ENCODE results near the gene MTHFD2.
"Not testable (repeated sequence)": the region's sequence is repeated elsewhere in the genome, so short reads cannot be mapped to it uniquely, and the experiment has no call there.

MTHFD2 gene

DNA sequence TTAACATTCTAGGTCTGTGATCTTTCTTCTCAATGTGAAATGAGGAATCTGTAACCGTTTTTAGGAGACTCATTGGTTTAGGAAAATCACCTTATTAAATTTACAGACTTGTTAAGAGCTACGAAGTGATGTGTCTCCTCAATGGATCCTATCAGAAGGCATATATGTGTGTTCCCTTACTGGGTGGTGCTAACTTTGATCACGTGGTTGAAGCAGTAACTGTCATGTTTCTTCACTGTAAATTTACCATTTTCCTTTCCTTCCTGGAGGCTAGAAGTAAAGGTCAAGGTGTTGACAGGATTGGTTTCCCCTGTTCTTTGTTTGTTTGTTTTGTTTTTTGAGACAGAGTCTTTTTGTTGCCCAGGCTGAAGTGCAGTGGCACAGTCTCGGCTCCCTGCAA, 1.4 kb upstream of the MTHFD2 start:
- no peak for DNase-seq (ENCODE audit: low read depth)

DNA sequence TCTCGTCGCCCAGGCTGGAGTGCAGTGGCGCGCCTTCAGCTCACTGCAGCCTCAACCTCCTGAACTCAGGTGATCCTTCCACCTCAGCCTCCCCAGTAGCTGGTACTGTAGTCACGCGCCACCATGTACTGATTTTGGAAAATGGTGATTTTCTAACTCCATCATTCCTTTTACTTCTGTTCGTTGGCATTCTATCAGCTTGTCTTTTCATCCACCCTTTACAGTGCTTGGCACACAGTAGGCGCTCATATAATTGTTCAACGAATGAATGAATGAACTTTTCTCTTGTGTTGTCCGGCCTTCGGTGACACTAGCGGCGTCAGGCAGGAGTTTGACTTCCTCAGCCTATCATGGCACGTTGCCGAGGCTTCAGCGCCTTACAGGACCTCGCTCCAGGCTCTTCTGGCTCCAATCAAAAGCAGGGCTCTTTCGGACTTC, 373 bp upstream of the MTHFD2 start:
- DNase-seq (ENCODE audit: low read depth) = no peak

DNA sequence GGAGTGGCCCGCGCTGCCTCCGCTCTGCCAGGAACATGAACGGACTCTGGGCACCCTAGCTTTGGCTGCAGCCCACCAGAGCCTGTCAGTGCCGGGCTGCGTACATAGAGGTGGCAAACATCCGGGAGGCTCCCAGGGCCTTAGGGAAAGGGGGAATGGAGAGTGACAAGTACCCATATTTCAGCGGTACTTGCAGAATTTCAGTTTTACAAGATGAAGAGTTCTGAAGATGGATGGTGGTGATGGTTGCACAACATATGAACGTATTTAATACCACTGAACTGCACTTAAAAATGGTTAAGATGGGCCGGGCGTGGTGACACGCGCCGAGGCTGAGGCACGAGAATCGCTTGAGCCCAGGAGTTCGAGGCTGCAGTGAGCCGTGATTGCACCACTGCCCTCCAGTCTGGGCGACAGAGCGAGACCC, 873 bp downstream of the MTHFD2 start:
- DNase-seq (ENCODE audit: low read depth) = no peak

DNA sequence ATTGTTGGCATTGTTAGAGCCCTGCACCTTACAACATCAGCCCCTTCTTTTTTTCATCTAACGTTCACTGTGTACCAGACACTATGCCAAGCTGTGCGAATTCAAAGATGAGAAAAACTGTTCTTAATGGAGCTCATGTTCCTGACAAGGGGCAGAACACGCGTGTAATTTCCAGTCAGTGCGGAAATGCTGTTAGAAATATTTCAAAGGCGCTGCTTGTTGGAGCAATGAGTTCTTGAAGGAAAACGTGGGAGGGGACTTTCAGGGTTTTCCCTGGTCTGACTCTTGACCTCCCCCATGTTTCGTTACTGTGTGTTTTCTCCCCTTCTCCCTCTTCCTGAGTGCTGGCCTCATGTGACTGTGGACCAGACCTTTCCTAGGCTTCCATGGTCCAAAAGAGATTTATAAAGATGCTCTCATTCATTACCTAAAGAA, 1.5 kb downstream of the MTHFD2 start:
- peak; percentile 6 for DNase-seq (ENCODE audit: low read depth)

DNA sequence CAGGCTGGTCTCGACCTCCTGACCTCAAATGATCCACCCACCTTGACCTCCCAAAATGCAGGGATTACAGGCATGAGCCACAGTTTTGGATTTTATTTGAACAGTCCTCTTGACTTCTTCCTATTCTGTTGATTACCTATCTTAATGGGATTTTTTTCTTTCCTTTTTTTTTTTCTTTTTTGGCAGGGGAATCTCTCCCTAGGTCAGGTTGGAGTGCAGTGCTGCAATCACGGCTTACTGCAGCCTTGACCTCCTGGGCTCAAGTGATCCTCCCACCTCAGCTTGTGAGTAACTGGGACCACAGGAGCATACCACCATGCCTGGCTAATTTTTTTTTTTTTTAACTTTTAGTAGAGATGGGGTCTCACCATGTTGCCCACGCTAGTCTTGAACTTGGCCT, 2.8 kb downstream of the MTHFD2 start:
- no peak for DNase-seq (ENCODE audit: low read depth)

DNA sequence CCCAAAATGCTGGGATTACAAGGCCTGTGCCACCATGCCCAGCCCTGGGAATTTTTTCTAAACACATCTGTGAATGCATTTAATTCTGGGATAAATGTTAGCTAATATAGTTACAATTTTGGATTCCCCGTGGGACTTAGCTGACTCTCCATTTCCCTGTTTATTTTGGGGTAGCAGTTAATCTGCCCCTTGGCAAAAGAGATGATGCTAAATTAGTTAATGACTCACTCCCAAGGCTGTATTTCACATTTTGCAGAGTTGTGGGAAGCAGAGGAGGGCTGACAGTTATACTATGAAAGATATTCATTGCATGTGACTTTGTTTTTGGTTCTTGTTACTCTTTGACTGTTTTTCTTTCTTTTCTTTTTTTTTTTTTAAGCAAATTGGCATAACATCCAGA, 3.2 kb downstream of the MTHFD2 start:
- DNase-seq (ENCODE audit: low read depth) = no peak

DNA sequence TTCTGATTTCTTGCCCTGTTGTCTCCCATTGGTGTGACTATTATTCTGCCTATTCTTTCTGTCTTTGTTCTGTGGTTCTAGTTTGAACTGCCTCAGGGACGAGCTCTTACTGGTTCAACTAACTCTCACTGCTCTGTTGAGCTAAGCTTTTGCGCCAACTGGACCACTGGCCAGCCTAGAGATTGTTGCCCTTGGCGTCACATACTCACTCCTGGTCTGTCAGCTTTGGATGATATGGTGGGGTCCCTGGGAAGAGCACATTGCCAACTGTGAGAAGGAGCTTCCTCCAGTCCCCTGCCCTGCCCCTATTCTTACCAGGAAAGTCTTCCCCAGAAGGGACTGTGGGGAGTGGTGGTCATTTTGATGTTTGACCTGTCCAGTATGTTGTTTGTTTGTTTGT, 6.0 kb downstream of the MTHFD2 start:
- no peak for DNase-seq (ENCODE audit: low read depth)

DNA sequence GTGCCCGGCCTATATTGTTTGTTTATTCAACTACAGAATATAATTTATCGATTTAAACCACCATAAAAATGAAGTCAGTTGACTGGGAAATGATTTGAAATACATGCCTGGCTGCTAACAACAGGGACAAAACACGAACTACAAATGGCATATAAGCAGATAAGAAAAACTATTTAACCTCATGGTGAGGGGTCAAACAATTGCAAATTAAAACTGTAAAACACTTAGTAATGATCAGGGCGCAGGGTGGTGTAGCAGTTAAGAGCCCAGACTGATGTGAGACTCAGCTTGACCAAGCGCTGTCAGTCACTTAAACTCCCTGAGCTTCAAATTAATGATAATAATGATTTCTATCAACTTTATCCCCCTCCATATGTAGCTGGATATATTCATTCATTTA, 6.7 kb downstream of the MTHFD2 start:
- no peak for DNase-seq (ENCODE audit: low read depth)

DNA sequence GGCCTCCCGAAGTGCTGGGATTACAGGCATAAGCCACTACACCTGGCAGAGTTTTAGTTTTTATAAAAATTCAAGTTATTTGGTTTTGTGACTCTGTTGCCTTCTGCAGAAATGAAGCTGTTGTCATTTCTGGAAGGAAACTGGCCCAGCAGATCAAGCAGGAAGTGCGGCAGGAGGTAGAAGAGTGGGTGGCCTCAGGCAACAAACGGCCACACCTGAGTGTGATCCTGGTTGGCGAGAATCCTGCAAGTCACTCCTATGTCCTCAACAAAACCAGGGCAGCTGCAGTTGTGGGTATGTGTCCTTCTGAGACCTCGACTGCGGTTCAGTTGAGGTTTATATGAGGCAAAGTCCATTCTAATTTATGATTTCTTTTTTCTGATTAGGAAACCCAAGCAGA, 7.2 kb downstream of the MTHFD2 start:
- no peak for DNase-seq (ENCODE audit: low read depth)

DNA sequence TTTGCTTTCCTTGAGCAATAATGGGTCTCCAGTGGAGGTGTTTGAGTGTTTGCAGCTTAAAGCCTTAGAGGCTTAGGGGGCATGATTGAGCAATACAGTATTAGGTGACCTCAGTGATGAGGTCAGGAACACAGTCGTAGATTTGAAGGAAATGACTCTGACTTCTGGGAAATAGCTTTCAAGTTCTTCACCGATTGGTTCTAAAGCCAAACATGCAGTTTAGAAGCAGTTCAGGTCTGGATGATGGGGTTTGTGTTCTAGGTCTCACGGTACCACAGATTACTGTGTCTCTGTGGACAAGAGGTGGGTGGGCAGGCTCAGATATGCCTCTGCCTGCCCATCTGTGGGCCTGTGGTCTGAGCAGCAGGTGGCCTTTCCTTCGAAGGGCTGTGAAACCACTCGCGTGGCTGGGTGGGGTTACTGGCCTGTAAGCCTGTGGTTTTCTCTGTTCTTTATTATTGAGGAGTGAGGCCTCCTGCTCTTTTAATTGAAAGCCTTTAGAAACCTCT, 7.8 kb downstream of the MTHFD2 start:
- DNase-seq (ENCODE audit: low read depth) = no peak

DNA sequence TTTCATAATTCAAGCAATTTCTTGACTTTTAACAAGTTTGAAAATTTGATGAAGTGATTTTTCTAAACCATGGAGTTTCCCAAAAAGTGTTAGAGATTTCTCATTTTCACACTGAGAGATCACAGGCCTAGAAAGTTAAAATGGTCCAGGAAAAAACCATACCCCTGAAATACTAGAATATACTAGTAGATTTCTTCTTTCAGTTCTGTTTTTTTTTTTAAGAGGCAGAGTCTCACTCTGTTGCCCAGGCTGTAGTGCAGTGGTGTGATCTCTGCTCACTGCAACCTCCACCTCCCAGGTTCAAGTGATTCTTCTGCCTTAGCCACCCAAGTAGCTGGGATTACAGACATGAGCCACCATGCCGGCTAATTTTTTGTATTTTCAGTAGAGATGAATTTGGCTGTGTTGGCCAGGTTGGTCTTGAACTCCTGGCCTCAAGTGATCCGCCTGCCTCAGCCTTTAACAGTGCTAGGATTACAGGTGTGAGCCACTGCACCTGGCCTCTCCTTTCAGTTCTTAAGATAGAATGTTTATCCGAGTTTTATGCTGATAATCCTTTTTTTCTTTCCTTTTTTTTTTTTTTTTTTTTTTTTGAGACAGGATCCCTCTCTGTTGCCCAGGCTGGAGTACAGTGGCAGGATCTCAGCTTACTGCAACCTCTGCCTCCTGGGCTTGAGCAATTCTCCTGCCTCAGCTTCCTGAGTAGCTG, 14.4 kb downstream of the MTHFD2 start:
- no peak for DNase-seq (ENCODE audit: low read depth)

DNA sequence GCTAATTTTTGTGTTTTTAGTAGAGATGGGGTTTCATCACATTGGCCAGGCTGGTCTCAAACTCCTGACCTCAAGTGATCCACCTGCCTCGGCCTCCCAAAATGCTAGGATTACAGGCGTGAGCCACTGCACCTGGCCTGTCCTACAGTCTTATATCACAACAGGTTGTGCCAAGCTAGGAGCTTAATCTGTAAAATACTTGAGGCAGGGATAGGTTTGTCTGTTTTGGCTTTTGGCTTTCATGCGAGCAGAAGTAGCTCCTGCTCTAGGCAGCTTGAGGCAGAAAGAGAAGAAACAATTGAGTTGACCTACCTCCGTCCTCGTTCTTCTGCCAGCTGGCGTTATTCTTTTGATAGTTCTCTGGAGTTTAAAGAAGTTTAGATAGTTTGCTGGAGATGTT, 17.4 kb downstream of the MTHFD2 start:
- DNase-seq (ENCODE audit: low read depth) = not testable (repeated sequence)

DNA sequence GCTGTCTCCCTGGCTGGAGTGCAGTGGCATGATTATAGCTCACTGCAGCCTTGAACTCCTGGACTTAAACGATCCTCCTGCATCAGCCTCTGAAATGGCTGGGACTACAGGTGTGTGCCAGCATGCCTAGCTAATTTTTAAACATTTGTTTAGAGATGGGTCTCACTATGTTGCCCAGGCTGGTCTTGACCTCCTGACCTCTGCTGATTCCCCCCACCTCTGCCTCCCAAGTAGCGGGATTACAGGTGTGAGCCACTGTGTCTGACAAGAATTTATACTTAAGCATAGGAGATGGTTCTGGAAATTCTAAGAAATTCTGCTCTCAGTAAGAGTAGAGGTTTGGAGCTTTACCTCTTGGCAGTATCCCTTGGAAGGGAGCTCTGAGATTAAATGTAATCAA, 18.2 kb downstream of the MTHFD2 start:
- DNase-seq (ENCODE audit: low read depth) = no peak

DNA sequence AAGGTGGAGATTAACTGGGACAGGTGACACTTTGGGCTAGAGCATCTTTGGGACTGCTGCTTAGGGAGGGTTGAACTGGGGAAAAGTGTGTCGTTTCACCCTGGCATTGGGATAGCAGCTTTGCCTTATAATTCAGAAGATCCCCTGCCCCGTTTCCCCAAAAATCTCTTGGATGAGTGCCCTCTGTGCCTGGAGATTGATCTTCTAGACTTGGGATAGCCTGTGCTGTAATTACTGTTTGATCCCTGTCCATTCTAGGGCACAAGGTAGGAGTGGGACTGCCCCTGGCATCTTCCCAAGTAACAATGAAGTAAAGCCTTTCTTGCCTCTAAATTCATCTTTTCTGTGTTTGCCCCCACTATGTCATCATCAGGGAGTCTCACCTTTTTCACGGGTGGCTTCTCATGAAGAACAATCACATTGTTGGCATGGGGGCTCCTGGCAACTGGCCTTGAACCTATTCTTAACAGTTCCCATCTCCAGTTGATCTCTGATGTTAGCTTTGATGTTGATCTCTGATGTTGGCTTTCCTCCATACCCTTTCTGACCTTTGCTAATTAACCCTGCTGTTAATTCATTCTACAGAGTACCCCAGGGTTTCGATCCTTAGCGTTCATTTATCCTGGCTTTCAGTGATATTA, 21.6 kb downstream of the MTHFD2 start:
- no peak for DNase-seq (ENCODE audit: low read depth)

DNA sequence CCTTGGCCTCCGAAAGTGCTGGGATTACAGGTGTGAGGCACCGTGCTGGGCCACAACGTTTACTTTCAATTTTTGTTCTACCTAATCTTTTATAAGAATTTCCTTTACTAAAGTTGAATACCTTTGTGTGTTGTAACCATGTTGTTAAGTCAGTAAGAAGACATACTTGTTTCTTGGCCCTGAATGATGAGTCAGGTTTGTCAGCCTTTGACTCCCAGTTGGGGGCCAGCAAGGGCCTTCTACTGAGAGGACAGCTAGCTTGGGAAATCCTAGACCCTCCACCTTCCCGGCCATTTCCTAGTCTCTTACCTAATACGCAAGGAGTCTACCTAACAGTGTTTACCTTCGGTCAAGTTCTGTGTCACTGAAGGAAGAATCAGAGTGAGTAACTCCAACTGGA, 22.7 kb downstream of the MTHFD2 start:
- DNase-seq (ENCODE audit: low read depth) = no peak

DNA sequence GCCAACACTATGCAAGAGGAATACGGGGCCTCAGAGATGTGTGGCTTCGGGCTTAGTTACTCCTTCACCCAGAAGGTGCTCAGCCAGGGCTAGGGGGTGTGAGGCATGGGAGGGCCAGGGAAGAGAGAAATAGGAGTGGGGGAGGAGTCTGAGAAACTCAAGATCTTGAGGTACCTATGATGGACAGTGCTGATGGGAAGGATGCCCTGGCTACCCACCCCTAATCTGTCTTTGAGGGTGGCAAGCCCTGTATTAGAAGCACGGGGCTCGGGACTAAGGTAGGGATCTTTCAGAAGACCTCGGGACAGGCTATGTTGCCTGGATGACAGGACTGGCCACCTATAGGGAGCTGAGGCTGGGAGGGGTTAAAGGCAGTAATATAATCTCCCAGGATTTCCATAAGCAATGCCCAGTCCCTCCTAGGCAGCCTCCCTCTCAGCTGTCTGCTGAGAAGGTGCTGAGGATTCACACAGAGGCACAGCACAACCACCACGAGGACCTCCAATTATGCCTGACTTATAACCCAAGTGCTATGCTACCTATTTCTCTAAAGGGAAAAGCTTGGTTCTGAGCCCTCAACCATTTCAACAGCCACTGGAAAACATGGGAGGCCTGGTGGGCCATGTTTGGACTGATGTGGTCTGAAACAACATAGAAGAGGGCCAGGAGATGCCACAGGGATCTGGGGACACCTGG, 23.3 kb downstream of the MTHFD2 start:
- no peak for DNase-seq (ENCODE audit: low read depth)

DNA sequence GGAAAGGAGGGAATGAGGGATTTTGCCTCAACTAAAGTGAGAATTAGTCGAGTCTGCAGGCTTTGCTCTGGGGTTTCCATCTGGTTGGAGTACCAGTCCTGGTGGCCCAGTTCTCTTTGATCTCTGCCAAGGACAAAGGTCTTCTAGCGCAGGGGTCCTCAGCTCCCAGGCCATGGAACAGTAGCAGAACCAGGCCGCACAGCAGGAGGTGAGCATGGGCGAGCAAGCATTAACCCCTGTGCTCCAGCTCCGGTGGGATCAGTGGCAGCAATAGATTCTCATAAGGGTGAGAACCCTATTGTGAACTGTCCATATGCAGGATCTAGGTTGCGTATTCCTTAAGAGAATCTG, 23.9 kb downstream of the MTHFD2 start:
- DNase-seq (ENCODE audit: low read depth) = no peak

DNA sequence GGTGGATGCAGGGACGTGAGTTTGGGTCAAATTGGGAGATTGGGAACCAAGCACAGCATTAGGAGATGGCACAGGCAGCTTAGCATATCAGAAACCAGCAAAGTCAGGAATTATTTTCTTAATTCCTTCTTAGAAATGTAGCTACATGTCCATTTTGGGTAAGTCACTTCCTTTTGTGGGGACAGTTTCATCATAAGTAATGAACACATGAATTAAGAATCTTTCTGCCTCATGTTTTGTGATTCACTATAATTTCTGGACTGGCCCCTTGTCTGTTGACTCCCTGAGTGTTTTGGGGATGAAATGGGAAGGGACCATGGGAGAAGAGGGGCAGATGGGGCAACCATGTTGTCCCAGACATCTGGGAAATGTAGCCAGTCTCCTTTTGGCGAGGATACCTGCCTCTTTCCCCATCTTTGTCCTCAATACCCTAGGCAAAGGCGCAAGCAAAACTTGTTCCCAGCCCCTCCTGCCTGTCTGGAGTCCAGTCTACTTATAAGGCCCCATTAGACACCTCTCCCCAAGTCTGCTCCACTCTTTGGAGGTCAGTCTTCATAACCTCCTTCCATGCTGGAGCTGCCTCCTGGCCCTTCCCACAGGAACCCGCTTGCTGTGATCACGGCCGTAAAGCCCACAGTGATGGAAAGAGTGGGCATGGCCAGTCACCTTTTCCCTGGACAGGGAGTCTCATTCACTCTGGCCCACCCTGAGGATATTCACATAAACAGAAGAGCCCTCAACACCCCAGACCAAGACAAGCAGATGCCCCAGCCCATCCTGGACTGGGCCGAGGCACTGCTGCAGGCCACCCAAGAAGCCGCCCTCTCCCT, 25.7 kb downstream of the MTHFD2 start:
- DNase-seq (ENCODE audit: low read depth) = no peak

DNA sequence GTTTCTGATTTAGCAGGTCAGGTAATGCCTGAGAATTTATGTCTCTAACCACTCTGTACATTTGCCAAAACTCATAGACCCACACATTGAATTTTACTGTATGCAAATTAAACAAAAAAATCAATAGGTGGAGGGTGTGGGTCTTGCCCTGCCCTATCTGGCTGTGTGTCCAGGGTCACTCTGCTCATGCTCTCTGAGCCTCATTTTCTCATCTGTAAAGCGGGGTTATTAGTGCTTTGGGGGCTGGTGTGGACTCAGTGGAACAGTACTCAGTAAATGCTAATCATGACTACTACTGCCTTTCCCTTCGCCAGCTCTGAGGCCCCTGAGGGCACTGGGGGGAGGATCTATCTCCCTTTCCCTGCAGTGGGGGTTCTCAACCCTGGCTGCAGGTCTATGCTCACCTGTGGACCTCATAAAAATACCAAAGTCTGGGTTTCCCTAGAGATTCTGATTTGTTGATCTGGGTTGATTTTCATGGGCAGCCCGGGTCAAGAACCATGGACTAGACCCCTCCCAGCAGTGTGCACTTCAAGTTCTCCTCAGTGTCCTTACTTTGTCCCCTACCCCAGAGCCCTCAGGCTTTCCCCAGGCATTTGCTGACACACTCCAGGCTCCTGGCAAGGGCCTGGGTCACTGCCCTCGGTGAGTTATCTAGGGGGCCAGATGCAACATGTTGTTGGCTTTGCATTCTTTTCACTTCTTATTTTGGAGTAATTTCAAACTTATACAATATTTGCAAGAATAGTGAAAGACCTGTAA, 27.5 kb downstream of the MTHFD2 start:
- no peak for DNase-seq (ENCODE audit: low read depth)

DNA sequence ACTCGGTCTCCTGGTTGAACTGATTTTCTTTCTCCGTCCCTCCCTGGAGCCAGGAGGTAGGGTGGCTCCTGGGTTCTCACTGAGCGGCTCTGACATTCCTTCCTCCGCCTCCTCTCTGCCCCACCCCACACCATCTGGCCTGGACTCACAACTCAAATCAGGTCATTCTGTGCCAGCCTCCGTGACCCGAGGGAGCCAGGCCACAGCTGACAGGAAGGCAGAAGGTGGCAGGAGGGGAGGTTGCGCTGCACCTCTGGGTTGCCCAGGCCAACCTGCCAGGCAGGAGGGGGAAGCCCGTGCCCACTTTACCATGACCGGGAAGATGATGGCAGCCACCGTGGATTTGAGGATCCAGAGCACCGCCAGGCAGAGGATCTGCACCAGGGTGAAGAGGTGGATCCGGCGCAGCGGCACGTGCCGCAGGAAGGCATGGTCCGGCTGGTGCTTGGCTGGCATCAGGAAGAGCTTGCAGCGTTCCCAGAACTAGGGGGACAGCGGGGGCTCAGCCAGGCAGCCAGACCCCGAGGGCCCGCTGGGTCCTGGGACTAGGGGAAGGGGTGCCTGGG, 28.3 kb downstream of the MTHFD2 start:
- DNase-seq (ENCODE audit: low read depth) = no peak

DNA sequence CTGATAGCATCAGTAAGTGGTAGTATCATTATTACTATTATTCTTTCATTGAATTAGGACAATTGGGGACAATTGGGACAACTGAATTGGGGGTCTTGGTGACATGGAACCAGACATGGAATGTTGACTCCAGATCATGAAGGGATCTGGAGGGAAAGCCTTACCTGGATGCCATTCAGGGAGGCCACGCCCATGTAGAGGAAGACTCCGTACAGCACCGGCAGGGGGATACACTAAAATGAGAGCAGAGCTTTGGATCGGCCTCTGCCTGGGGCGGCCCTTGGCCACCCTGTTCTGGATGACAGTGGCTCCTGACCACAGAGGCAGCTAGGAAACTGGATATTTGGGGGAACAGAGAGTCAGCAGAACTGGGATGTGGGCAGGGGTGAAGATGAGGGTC, 29.2 kb downstream of the MTHFD2 start:
- no peak for DNase-seq (ENCODE audit: low read depth)
